NT2/D1 (cell line): ENCODE results near the gene SPTLC2.

Experiments
- YY1 ChIP-seq: IDR thresholded peaks from 2 replicates; pipeline ENCODE4 v1.6.1; 2011; ENCODE audit not compliant: insufficient read length, insufficient read depth
- ZNF274 ChIP-seq: IDR thresholded peaks from 2 replicates; pipeline ENCODE4 v1.6.1; 2011; ENCODE audit warnings: mild to moderate bottlenecking, low read depth, low read length

DNA sequence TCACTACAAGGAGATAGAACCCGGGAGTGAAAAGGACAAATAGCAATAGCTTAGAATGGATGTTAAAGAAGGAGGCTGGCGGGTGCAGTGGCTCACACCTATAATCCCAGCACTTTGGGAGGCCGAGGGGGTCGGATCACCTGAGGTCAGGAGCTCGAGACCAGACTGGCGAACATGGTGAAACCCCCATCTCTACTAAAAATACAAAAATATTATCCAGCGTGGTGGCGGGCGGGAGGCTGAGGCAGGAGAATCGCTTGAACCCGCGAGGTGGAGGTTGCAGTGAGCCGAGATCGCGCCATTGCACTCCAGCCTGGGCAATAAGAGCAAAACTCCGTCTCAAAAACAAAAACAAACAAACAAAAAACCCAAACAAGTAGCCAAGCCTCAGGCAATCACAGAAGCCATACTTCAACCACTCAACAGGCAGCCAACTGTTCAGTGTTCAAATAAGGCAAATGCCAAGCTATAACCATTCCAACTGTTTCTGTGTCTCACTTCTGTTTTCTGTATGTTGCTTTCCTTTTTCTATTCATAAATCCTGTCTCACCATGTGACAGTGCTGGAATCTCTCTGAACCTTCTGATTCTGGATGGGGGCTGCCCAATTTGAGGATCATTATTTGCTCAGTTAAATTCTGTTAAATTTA, 3.9 kb upstream of the SPTLC2 start:
- TF ChIP-seq YY1 (no peak), ZNF274 (no peak)
